ENCODE measurements around the gene EFNA5.

Gene EFNA5

DNA sequence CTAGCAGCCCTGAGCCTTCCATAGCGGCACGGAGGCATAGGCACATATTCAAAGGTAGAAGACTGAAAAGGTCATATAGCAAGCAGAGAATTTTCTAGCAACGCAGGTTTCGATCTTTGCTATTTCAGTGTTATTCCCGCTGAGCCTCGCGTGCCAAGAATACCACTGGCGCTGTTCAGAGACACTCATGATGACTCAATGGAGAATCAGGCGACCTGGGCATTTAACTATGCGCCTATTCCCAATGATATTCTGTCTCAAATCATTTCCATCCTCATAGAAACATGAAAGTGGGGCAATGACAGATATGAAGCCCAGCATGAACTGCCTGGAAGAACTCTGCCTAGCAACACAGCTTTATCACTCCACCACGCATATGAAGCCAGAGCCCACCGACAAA is 59.9 kb downstream of the EFNA5 start:
- peaks cover 25% of the 10 kb centered on the region for H3K4me1 ChIP-seq (ENCODE audit: insufficient read depth, low read length, severe bottlenecking)
- no peaks in the 10 kb centered on the region for H3K27me3 ChIP-seq (ENCODE audit: insufficient read depth, low read length)
- H2AFZ ChIP-seq (ENCODE audit: low read length) = no peak overlapping the region
- no peaks in the 10 kb centered on the region for H4K20me1 ChIP-seq (ENCODE audit: insufficient read depth, low read length)
- no peak overlapping the region for H3K4me3 ChIP-seq (ENCODE audit: low read depth, low read length, poor library complexity, severe bottlenecking)
- no peak overlapping the region for H3K9ac ChIP-seq (ENCODE audit: low read length)
- H3K9me3 ChIP-seq (ENCODE audit: low read length) = no peaks in the 10 kb centered on the region
- no peaks in the 10 kb centered on the region for H3K9me2 ChIP-seq (ENCODE audit: low read depth, low read length)
- no peaks in the 10 kb centered on the region for H3K36me3 ChIP-seq (ENCODE audit: insufficient read depth, low read length)
- H3K79me2 ChIP-seq (ENCODE audit: insufficient read depth, low read length) = no peaks in the 10 kb centered on the region
- no peaks in the 10 kb centered on the region for H3F3A ChIP-seq (ENCODE audit: insufficient read depth, low read length)
- H3K4me2 ChIP-seq (ENCODE audit: low read length) = no peak overlapping the region
- no peak for TF ChIP-seq EZH2 (IDR thresholded peaks at IDR 0.05; ENCODE audit: borderline replicate concordance, low read length)
- TF ChIP-seq, protein P1, sequence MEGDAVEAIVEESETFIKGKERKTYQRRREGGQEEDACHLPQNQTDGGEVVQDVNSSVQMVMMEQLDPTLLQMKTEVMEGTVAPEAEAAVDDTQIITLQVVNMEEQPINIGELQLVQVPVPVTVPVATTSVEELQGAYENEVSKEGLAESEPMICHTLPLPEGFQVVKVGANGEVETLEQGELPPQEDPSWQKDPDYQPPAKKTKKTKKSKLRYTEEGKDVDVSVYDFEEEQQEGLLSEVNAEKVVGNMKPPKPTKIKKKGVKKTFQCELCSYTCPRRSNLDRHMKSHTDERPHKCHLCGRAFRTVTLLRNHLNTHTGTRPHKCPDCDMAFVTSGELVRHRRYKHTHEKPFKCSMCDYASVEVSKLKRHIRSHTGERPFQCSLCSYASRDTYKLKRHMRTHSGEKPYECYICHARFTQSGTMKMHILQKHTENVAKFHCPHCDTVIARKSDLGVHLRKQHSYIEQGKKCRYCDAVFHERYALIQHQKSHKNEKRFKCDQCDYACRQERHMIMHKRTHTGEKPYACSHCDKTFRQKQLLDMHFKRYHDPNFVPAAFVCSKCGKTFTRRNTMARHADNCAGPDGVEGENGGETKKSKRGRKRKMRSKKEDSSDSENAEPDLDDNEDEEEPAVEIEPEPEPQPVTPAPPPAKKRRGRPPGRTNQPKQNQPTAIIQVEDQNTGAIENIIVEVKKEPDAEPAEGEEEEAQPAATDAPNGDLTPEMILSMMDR (IDR thresholded peaks at IDR 0.05; ENCODE audit: low read length) = no peak
- H3K27ac ChIP-seq (ENCODE audit: low read depth, low read length, poor library complexity, severe bottlenecking) = no peak overlapping the region

GRCh38 chr5:107607671-107608345 is 62.9 kb downstream of the EFNA5 start:
- Histone ChIP-seq H2AFZ (ENCODE audit: low read length) (no peak overlapping the region), H3K27me3 (ENCODE audit: insufficient read depth, low read length) (no peaks in the 10 kb centered on the region), H3K79me2 (ENCODE audit: insufficient read depth, low read length) (no peaks in the 10 kb centered on the region), H3F3A (ENCODE audit: insufficient read depth, low read length) (no peaks in the 10 kb centered on the region), H3K9ac (ENCODE audit: low read length) (no peak overlapping the region), H3K9me3 (ENCODE audit: low read length) (no peaks in the 10 kb centered on the region), H4K20me1 (ENCODE audit: insufficient read depth, low read length) (no peaks in the 10 kb centered on the region), H3K36me3 (ENCODE audit: insufficient read depth, low read length) (no peaks in the 10 kb centered on the region), H3K4me1 (ENCODE audit: insufficient read depth, low read length, severe bottlenecking) (peaks cover 38% of the 10 kb centered on the region), H3K4me3 (ENCODE audit: low read depth, low read length, poor library complexity, severe bottlenecking) (no peak overlapping the region), H3K9me2 (ENCODE audit: low read depth, low read length) (no peaks in the 10 kb centered on the region), H3K27ac (ENCODE audit: low read depth, low read length, poor library complexity, severe bottlenecking) (no peak overlapping the region), H3K4me2 (ENCODE audit: low read length) (peak overlapping the region; percentile 38; the same call in 1 of the 2 replicates)
- TF ChIP-seq, protein P1 (IDR thresholded peaks at IDR 0.05; ENCODE audit: low read length) = no peak; the same call in 1 of the 2 replicates
- TF ChIP-seq EZH2 (IDR thresholded peaks at IDR 0.05; ENCODE audit: borderline replicate concordance, low read length) = no peak

DNA sequence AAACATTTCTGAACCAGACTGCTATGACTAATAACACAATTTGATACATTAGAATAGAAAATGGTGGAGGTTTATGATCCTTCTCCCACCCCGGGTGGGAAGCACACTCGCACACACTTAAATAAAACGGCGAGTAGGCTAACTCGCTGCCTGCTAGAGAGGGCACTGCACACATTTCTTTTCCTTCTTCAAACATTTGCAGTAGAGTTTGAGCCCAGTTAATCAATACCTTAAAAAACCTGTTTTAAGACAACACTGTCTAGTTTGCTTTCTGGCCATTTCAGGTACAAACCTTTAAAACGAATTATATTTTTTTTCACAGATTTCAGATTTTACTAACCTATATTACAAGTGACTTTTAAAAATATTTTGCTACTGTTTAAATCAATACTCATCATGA is 63.5 kb downstream of the EFNA5 start:
- H3K9ac ChIP-seq (ENCODE audit: low read length) = no peak overlapping the region
- no peak overlapping the region for H2AFZ ChIP-seq (ENCODE audit: low read length)
- TF ChIP-seq, protein P1 (IDR thresholded peaks at IDR 0.05; ENCODE audit: low read length) = no peak
- no peak for TF ChIP-seq EZH2 (IDR thresholded peaks at IDR 0.05; ENCODE audit: borderline replicate concordance, low read length)
- H3K27ac ChIP-seq (ENCODE audit: low read depth, low read length, poor library complexity, severe bottlenecking) = no peak overlapping the region
- H3K27me3 ChIP-seq (ENCODE audit: insufficient read depth, low read length) = no peaks in the 10 kb centered on the region
- no peaks in the 10 kb centered on the region for H3K9me2 ChIP-seq (ENCODE audit: low read depth, low read length)
- no peaks in the 10 kb centered on the region for H3K9me3 ChIP-seq (ENCODE audit: low read length)
- no peaks in the 10 kb centered on the region for H3K79me2 ChIP-seq (ENCODE audit: insufficient read depth, low read length)
- no peaks in the 10 kb centered on the region for H3K36me3 ChIP-seq (ENCODE audit: insufficient read depth, low read length)
- no peaks in the 10 kb centered on the region for H4K20me1 ChIP-seq (ENCODE audit: insufficient read depth, low read length)
- H3F3A ChIP-seq (ENCODE audit: insufficient read depth, low read length) = no peaks in the 10 kb centered on the region
- no peak overlapping the region for H3K4me3 ChIP-seq (ENCODE audit: low read depth, low read length, poor library complexity, severe bottlenecking)
- peak overlapping the region; percentile 38; the same call in 1 of the 2 replicates for H3K4me2 ChIP-seq (ENCODE audit: low read length)
- peaks cover 38% of the 10 kb centered on the region for H3K4me1 ChIP-seq (ENCODE audit: insufficient read depth, low read length, severe bottlenecking)

Data from OCI-LY1 (cell line).